ENCODE data around the gene ZNF555. TPM values are rescaled to one million over a fixed set of nuclear protein-coding genes. Genes with fewer than 3 reads are reported as not detected.

The ZNF555 gene
- total and polyA plus RNA-seq, 10 of the 15 experiments (the other 5 are each of a cell fraction or from before 2014, with no cell fraction given), result 0.58 to 1.9 (median 1.2) TPM

DNA sequence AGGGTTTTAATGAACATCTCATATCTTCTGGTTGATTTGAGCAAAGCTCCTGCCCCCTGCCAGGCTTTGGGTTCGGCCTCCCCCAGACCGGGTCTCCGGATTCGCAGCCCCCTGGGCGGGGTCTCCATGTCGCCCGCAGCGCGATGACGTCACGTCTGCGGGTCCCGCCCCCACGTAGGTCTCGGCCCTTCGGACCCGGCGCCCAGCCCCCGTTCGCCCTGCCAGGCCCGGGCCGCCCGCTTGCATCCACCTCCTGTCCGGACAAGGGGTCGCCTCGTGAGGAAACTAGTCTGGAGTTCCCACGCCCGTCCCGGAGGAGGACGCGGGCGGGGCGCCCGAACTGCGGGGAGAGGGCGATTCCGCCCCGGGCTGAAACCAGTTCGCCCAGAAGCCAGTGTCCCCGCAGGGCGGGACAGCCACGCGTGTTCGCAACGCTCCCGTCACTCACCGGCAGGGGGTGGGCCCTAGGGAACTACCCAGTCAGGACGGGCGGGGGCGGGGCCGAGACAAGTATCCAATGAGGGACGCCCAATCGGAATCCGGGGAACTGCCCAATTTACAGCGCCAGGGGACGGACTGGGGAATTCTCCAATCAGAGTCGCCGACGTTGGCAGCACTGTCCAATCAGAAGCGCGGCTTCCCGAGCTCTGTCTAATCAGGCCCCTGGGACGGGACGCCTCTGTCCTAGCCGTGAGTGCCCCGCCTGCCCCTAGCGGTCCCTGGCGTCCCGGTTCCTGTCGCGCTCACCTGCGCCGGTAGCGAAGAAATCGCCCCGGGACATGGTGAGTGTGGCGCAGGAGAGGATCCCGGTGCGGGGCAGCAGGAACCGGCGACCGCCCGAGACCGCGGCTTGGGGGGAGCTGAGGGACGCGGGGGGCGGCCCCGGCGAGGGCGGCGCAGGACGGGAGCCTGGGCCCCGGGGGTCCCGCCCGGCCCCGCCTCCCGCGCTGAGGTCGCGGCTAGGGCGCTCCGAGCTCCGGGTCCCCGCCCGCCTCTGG is at the start of gene ZNF555 (continued):
- TF ChIP-seq, protein P1, sequence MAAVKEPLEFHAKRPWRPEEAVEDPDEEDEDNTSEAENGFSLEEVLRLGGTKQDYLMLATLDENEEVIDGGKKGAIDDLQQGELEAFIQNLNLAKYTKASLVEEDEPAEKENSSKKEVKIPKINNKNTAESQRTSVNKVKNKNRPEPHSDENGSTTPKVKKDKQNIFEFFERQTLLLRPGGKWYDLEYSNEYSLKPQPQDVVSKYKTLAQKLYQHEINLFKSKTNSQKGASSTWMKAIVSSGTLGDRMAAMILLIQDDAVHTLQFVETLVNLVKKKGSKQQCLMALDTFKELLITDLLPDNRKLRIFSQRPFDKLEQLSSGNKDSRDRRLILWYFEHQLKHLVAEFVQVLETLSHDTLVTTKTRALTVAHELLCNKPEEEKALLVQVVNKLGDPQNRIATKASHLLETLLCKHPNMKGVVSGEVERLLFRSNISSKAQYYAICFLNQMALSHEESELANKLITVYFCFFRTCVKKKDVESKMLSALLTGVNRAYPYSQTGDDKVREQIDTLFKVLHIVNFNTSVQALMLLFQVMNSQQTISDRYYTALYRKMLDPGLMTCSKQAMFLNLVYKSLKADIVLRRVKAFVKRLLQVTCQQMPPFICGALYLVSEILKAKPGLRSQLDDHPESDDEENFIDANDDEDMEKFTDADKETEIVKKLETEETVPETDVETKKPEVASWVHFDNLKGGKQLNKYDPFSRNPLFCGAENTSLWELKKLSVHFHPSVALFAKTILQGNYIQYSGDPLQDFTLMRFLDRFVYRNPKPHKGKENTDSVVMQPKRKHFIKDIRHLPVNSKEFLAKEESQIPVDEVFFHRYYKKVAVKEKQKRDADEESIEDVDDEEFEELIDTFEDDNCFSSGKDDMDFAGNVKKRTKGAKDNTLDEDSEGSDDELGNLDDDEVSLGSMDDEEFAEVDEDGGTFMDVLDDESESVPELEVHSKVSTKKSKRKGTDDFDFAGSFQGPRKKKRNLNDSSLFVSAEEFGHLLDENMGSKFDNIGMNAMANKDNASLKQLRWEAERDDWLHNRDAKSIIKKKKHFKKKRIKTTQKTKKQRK (IDR thresholded peaks at IDR 0.05; ENCODE audit: low read depth, low read length), result peak; percentile 78
- TF ChIP-seq RAD51 (IDR thresholded peaks at IDR 0.05) (no peak), KDM1A (IDR thresholded peaks at IDR 0.05; ENCODE audit: borderline replicate concordance) (no peak), EP300 (IDR thresholded peaks at IDR 0.05; ENCODE audit: borderline replicate concordance in 1 of 2, control insufficient read depth in 1 of 2, low read depth in 2 of 2, low read length in 2 of 2) (no peak), IKZF2 (IDR thresholded peaks at IDR 0.05) (peak in 1 of 2 experiments; percentile 40; a peak in 1 of 4 replicates), PBX3 (IDR thresholded peaks at IDR 0.05; ENCODE audit: insufficient replicate concordance, low read depth, low read length) (peak; percentile 99), TARDBP (IDR thresholded peaks at IDR 0.05; ENCODE audit: borderline replicate concordance) (no peak), RELA (IDR thresholded peaks at IDR 0.05; ENCODE audit: borderline replicate concordance, partially characterized antibody) (peak; percentile 35), RFX5 (IDR thresholded peaks at IDR 0.05; ENCODE audit: low read depth, low read length) (no peak), RAD21 (IDR thresholded peaks at IDR 0.05; ENCODE audit: insufficient read depth, low read depth, low read length) (no peak), BRCA1 (IDR thresholded peaks at IDR 0.05; ENCODE audit: low read depth, low read length) (no peak), MTA2 (IDR thresholded peaks at IDR 0.05; ENCODE audit: low read depth) (no peak; the same call in 1 of the 2 replicates), MXI1 (IDR thresholded peaks at IDR 0.05; ENCODE audit: low read depth, low read length) (no peak), WRNIP1 (IDR thresholded peaks at IDR 0.05; ENCODE audit: borderline replicate concordance, low read depth, low read length) (no peak), CEBPB (IDR thresholded peaks at IDR 0.05; ENCODE audit: borderline replicate concordance in 1 of 2, low read depth in 2 of 2, low read length in 2 of 2) (no peak), IRF4 (IDR thresholded peaks at IDR 0.05; ENCODE audit: low read depth, low read length) (no peak), HDGF (IDR thresholded peaks at IDR 0.05) (no peak), SUPT20H (IDR thresholded peaks at IDR 0.05; ENCODE audit: borderline replicate concordance, control insufficient read depth, low read depth, low read length) (no peak), IRF3 (IDR thresholded peaks at IDR 0.05) (peak; percentile 93), STAT1 (conservative IDR thresholded peaks at IDR 0.05) (no peak)
